GM18909 (cell line): ENCODE measurements around the gene SEPTIN11.

Experiments used
- ATAC-seq: cut with Tn5 transposase; IDR thresholded peaks from one replicate; pipeline ENCODE4 v1.9.1; 2021; ENCODE audit warnings: mild to moderate bottlenecking; ENCODE audit not compliant: unreplicated experiment, poor library complexity

Gene SEPTIN11

GRCh38 chr4:76977736-76978350 is 28.3 kb downstream of the SEPTIN11 start:
- ATAC-seq = no peak

- ATAC-seq = no peak
Measured at GRCh38 chr4:76979236-76979635, 29.7 kb downstream of the SEPTIN11 start.

GRCh38 chr4:76980261-76980660 is 30.7 kb downstream of the SEPTIN11 start:
- ATAC-seq = no peak

DNA sequence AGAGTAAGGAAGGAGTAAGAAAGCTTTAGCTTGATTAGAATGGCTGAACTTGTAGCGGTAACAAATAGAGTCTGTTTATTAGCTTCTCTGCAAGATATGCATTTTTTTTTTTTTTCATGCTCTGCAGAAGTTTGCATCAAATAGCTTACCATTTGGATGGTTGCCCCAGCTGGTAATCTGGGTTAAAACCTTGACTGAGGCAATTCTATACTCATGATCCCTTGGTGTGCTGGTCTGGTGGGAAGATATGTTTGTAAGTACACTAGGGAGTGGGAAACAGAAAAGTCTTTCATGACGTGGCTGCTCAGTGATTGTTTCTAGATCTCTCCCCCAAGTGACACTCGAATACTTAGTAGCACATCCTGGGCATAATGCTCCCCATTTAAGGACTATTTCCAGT is 32.1 kb downstream of the SEPTIN11 start:
- ATAC-seq = no peak

DNA sequence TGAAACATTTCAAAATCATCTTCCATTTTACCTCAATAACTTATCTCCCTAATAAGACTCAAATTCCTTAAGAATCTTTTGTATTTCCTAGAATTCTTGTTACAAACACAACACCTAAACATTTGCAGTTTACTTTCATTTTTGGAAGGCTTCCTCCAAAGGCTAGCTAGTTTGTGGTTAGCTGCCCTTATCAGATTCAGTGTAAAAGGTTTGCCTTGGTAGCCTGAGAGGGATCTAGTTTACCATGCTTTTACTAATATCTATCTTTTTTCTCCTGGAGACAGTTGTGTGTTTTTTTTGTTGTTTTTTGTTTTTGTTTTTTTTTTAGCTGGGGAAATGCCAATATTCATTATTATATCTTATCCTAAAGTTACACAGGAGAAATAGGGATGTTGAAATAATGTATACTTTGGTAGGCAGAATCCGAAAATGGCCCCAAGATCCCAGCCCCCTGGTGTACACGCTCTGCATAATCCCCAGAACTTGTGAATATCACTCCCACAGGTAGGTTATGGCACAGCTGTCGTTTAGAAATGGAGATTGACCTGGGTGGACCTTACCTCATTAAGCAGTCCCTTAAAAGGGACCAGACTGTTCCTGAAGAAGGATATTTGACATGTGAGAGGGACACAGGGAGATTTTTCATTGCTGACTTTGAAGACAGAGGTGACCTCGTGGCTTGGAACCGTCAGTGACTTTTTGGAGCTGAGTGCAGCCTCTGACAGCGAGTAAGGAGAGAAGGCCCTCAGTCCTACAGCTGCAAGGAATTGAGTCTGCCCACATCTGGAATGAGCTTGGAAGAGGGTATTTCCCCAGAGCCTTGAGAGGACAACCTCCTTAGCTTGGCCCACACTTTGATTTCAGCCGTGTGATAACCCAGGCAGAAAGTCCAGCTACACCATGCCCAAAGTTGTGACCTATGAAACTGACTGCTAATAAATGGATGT is 33.4 kb downstream of the SEPTIN11 start:
- ATAC-seq = no peak

DNA sequence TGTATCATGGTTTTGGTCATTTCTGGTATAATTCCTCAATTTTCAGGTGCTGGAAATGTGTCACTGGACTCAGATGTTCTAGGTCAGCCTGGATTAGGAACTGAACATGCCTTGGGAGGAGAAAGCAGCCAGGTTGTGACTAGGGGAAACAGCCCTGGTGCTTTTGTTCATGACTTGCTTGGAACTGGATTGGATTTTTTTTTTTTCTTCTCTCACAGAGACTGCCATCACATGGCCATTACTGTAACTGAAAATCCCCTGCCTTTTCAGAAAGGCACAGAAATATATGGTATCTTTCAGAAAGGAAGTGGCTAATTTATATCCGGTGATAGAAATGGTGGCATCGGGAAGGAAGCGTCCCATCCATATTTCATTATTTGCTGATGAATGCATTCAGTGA is 34.6 kb downstream of the SEPTIN11 start:
- peak; percentile 67 for ATAC-seq

- ATAC-seq = no peak
Measured at GRCh38 chr4:76984788-76985211, 35.2 kb downstream of the SEPTIN11 start.

DNA sequence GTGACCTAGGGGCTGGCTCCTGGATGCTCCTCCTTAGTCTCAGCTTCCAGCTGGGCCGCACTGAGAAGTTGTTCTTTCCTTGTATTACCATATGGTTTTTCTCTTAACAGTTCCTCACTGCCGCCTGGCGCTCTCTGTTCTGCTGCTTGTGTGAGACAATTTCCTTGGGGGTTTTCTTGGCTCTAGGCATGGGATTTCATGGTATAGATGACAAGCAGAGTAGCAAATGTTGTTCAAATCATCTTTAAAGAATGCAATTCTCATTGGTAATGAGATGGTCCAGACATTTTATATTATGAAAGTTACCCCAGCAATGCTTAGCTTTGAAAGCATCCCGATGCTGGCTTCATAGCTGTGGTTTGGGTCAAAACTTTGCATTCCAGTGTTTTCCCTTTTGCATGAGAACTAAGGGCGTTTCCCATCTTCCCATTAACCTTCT is 37.6 kb downstream of the SEPTIN11 start:
- no peak for ATAC-seq

GRCh38 chr4:76987685-76988084 is 38.1 kb downstream of the SEPTIN11 start:
- no peak for ATAC-seq

- no peak for ATAC-seq
Measured at GRCh38 chr4:76989391-76990061, 40.0 kb downstream of the SEPTIN11 start.

DNA sequence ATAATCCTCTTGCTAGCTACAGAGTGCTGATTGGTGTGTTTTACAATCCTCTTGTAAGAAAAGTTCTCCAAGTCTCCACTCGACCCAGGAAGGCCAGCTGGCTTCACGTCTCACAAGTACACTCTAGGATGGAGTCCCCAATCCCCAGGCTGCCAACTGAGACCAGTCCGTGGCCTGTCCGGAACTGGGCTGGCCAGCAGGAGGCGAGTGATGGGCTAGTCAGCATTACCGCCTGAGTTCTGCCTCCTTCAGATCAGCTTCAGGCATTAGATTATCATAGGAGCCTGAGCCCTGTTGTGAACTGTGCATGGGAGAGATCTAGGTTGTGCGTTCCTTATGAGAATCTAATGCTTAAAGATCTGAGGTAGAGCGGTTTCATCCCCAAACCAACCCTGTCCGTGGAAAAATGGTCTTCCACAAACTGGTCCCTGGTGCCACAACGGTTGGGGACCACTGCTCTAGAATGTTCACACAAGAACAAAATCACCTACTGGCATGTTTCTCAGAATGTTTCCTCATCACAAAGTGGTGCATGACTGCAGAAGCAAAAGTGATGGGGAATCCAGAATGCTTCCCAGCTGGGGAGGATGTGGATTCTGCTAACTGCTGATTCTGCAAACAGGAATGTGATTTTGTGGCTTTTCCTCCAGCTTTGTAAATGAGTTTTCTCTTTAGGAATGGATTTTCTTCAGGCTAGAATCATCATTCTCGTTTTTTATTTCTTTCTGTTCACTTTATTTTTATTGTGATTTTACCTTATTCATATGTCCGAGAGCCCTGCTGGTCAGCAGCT is 40.9 kb downstream of the SEPTIN11 start:
- no peak for ATAC-seq

DNA sequence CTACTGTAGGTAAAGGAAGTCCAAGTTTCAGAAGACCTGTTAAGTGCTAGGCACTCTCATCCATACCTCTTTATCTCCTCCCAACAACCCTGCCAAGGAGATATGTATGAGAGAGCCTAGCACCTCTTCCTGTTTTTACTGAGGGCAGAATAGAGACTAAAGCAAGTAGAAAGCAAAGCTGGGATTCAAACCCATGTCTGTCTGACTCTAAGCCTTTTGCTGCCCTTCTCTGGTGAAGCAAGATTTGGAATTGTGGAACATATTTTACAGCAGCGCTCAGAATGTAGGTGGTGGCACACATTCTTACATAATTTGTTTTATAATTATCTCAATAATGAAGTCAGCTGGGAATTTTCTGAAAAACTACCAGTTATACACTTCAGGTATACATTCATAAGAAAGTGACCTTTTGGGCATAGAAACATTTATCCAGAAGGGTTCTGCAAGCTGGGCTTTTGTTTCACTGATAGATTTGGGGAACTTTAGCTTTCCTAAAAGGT is 41.7 kb downstream of the SEPTIN11 start:
- no peak for ATAC-seq

DNA sequence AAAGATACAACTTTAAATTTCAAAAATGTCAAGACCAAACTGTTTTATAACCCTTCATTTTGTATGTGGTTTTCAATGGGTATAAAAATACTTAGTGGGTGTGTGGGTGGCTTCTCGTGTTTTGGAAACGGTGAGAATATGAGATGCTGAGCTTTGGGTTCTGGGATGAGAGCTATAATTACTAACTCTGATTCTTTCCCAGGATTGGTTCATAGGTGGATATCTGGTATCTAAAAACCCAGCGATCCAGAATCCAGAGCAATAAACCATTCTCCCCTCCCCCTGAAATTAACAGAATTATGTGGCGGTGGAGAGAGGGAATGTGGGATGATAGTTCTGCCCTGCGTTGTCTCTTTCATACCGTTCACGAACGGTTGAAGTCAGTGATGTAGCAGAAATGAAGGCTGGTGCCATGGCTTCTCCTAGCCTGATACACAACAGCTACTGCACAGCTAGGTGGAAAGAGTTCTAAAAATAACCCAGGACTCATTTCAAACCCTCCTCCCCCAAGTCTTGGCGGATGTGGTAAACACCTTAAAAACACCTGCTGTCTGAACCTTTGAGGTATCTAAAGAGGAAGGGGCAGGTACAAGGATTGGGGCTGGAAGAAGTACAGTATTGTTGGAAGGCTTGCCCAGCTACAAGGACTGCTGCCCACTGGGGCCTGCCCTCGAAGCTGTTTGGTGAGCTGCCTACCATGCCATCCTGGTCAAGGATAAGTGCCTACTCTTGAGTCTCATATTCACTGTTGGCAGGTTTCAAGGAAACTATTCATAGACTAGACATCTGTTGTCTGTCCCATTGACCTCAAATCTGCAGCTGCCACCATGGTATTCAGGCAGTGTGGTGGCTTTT is 44.5 kb downstream of the SEPTIN11 start:
- peak; percentile 92 for ATAC-seq

DNA sequence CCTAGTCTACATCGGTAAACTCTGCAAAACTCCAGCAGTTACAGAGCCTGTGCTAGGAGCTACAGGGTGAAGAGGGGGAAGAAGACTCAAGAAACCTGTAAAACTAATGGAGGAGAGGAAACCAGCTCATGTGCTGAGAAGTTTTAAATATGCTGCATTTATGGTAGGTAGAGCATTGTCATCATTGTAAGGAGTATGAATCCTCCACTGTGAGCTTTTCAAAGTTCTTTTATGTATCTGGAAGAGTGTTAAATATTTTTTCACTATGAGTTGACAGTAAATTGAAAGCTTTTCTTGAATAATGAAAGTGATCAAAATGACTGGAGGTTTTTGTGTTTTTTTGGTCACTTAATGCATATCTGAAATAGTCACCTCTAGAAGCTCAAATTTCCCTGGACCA is 46.2 kb downstream of the SEPTIN11 start:
- no peak for ATAC-seq

GRCh38 chr4:76996445-76996844 is 46.9 kb downstream of the SEPTIN11 start:
- ATAC-seq = no peak

DNA sequence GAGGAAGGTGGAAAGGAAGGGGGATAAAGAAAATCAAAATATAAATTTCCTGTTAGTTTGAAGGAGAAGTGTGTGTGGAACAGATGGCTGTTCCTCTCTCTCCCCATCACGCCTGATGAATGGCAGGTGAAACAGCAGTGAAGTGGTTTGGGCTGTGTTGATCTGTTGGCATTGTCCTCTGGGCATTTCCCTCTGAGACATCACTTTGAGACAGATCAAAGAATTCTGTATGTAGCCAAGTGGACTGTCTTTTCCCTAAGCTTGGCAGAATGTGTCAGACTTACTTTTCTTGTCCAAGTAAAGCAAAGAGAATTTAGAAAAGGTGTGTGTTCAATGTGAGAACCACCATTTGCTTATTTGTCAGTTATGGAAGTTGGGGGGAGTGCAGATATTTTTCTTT is 47.5 kb downstream of the SEPTIN11 start:
- ATAC-seq = no peak

- no peak for ATAC-seq
Measured at GRCh38 chr4:76997532-76997931, 48.0 kb downstream of the SEPTIN11 start.

- ATAC-seq = no peak
Measured at GRCh38 chr4:76998251-76998901, 48.8 kb downstream of the SEPTIN11 start.
